HG03175 (cell line): ENCODE data around the gene OR10G2.
"Not testable (repeated sequence)": the region's sequence is repeated elsewhere in the genome, so short reads cannot be mapped to it uniquely, and the experiment has no call there.

Source experiments
- ATAC-seq: cut with Tn5 transposase; IDR thresholded peaks from one replicate; pipeline ENCODE4 v1.9.1; 2021; ENCODE audit warnings: mild to moderate bottlenecking, moderate library complexity; ENCODE audit not compliant: unreplicated experiment

OR10G2 gene

GRCh38 chr14:21634840-21635239 is at the start of gene OR10G2:
OR10G2 (minus strand) TSS chr14:21634940; CDS start chr14:21634842, 98 bp downstream.
- ATAC-seq = no peak

DNA sequence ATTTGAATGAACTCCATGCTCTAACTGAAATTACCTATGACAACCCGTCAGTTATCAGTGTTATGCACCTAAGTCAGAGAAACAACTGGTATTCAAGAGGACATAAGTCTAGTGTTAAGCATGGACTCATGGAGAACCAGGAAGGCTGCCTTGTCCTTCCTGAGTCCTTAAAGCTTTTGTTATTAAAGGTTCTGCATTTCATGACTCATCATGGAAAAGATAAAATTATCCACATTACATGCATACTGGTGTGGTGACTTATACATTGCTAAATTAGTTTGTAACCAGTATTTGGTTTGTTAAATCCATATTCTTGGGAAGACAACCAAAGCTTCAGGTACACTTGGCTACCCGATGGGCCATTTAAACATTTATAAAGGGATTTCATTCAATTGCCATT is 45.3 kb upstream of the OR10G2 start:
- no peak for ATAC-seq

DNA sequence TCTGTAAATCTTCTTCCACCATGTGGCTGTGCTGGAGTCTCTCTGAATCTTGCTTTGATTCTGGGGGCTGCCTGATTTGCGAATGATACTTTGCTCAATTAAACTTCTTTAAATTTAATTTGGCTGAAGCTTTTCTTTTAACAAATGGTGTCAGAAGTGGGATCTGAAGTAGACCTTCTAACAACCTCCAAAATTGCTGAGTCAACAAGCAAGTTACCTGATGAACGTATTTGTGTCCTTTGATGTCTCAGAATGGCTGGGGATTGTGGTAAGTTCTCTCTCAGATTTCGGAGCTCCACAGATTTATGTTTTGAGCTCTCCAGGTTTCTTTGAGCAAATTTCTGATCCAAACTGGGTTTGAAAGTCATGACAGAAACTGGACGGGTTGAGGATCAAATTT is 40.8 kb upstream of the OR10G2 start:
- no peak for ATAC-seq

GRCh38 chr14:21673718-21674117 is 39.0 kb upstream of the OR10G2 start, which contains the start of gene OR4E1:
OR4E1 (minus strand) TSS chr14:21673818; CDS start chr14:21670935, 2,883 bp downstream.
- ATAC-seq = no peak

- ATAC-seq = no peak
Observed at GRCh38 chr14:21672116-21672515, 37.4 kb upstream of the OR10G2 start.

- ATAC-seq = no peak
Observed at GRCh38 chr14:21671371-21671770, 36.6 kb upstream of the OR10G2 start.

DNA sequence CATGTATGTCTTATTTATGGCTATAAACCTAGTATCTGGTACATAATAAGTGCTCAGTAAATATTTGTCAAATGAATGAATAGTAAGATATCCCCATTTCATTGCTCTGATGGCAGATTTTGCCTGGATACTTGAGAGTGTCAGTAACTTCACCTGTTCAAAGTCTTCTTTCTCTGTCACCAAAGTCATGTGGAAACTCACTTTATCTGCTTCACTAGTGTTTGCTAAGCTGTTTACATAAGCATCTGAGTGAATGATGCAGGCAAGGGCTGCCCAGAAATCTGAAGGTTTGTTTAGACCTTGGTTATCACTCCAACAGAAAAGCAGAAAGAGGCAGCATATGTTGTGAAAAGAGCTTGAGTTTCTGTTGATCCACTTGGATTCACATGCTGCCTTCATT is 34.5 kb upstream of the OR10G2 start:
- no peak for ATAC-seq

DNA sequence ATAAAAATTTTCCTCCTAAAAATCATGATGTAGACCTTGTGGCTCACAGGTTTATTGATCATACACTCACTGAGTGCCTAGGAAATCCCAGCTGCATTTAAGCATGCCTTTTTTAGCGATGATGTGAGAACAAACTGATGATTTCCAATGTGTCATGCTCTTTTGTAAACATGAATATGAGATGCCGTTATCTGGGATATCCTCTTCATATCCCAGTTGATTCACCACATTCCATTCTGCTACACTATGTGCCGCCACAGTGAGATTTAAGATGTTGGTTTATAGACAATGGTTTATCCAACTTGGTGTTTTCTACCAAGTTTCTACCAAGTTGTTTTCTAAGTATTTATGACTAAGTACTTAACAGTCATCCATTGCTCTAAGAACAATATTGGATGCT is 33.6 kb upstream of the OR10G2 start:
- ATAC-seq = no peak

DNA sequence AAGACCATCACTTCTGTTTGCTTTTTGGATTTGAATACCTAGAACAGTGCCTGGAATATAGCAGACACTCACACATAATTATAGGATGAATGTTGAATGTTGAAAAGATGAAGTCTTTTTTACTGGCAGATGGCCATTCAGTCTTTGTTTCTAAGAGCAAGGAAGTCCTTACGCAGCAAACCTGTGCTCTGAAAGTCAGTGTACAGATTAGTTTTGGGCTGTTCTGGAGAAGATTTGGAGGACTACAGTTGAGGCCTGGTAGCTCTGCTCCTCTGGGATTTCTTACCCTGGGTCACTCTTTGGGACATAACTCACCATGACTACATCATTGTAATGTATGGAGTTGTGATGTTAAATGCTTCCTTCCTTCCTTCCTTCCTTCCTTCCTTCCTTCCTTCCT is 22.2 kb upstream of the OR10G2 start:
- no peak for ATAC-seq

DNA sequence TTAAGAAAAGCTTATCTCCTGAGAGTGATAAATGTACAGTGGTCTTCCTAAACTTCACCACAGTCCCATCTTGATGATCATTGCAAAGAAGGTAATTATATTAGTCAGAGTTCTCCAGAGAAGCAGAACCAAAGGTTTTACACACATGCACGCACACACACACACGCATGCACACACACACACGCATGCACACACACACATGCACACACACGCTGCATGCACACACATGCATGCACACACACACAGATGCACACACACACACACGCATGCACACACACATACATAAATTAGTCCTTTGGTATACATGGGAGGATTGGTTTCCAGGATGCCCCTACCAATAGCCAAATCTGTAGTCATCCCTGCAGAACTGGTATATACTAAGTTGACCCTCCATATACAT is 19.5 kb upstream of the OR10G2 start:
- no peak for ATAC-seq

GRCh38 chr14:21653331-21653885 is 18.7 kb upstream of the OR10G2 start, which contains the start of gene OR4E2:
OR4E2 (plus strand) TSS chr14:21653835; CDS start chr14:21665083, 11,248 bp downstream.
- no peak for ATAC-seq

GRCh38 chr14:21652209-21652808 is 17.6 kb upstream of the OR10G2 start:
- ATAC-seq = no peak

DNA sequence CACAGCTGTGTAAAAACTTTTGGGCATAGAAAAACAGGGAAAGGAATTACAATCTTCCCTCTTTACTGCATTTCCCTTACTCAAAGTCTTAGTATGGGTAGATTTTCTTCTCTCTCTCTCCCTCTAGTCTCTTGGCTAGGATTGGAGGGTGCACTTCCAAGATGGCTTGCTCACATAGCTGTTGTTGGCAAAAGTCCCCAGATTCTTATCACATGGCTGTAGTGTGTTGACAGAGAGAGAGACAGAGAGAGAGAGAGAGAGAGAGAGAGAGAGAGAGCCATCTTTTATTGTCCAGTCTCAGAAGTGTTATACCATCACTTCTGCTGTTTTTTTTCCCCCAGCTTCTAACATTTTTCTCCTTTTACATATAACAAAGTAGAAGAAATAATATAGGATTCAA is 12.6 kb upstream of the OR10G2 start:
- ATAC-seq = no peak

DNA sequence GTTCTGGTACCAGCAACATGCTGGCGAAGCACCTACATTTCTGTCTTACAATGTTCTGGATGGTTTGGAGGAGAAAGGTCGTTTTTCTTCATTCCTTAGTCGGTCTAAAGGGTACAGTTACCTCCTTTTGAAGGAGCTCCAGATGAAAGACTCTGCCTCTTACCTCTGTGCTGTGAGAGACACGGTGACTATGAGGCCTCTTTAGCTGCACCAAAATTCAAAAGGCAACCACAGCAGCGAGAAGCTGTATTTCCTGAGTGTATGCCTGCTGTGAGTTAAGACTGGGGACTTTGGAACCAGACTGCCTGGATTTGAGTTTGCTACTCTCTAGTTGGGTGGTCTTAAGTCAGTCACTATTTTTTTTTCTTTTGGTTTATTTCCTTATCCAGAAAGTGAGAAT is 8.7 kb upstream of the OR10G2 start:
- ATAC-seq = no peak

GRCh38 chr14:21642683-21643082 is 7.9 kb upstream of the OR10G2 start:
- no peak for ATAC-seq

- ATAC-seq = no peak
Observed at GRCh38 chr14:21631084-21631483, 3.7 kb downstream of the OR10G2 start.

GRCh38 chr14:21630503-21630902 is 4.2 kb downstream of the OR10G2 start:
- ATAC-seq = not testable (repeated sequence)

- no peak for ATAC-seq
Observed at GRCh38 chr14:21626491-21627230, 8.1 kb downstream of the OR10G2 start.

DNA sequence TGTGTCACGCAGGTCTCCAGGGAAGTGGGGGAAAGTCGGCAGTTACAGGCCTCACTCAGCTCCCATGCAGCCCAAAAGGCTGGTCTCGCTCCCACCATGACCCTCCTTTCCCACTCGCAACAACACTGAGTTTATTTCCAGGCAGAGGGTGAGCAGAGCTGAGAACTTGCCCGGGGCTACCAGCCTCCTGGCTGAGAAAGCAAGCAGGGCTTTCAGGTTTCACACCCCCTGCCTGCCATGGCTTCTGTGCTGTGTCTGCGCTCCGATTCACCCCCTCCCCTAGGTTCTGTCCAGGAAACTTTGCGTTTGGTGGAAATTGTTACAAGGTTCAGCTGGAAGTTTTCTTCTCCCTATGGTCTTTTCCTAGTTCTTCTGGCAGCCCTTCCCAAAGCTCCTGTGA is 17.1 kb downstream of the OR10G2 start:
- ATAC-seq = no peak

DNA sequence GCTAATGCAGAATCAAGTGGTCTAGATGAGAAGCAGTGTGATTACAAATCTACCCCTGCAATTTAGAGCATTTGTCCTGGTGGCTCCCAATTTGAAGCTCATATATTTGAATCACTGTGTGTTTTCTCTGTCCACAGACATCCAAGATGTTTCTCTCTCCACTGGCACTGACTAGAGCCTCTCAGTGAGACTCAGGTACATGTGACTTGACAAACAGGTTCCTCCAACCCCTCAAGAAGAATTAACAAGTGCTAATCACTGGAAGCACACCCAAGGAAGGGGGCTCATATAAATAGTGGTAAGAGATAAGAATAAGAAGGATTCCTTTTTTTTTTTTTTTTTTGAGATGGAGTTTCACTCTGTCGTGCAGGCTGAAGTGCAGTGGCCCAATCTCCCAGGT is 20.5 kb downstream of the OR10G2 start:
- ATAC-seq = no peak

DNA sequence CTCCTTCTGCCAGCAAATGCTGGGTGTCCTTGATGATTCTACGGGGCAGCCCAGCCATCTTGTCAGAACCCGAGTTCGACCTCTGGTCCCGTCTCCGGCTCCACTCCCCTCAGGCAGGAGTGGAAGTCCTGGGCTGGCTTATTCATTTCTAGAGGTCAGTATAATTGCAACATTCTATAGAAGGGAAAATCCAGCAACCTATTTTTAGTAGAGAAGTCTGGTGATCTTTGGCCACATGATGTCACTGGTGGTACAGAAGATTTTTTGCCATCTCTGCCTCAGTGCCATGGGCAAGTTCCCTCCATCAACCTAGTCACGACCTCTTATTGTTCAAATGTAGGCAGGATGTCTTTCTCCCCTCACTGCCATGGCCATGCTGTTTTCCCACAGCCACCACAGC is 22.4 kb downstream of the OR10G2 start:
- no peak for ATAC-seq

DNA sequence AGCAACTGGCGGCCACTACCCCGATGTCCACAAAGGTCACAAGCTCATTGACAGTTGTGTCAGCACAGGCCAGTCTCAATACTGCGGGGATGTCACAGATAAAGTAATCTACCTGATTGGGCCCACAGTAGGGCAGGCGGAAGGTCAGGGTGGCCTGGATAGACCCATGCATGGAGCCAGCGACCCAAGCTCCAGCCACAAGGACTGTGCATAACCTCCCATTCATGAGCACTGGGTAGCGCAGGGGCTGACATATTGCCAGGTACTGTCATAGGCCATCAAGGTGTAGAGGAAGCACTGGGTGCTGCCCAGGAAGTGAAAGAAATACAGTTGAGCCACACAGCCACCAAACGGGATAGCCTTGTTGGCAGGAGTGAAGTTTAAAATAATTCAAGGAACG is 32.6 kb downstream of the OR10G2 start:
- ATAC-seq = not testable (repeated sequence)
